ENCODE measurements around the gene ZNF514.
"Not testable (repeated sequence)": the region's sequence is repeated elsewhere in the genome, so short reads cannot be mapped to it uniquely, and the experiment has no call there.

The ZNF514 gene

GRCh38 chr2:95149397-95149984 lies 10.2 kb downstream of the ZNF514 start:
- Histone ChIP-seq H3K4me3 (no peak overlapping the region), H3K27ac (no peak overlapping the region)

- H3K4me3 ChIP-seq, result no peak overlapping the region
- no peak overlapping the region for H3K27ac ChIP-seq
Measured at GRCh38 chr2:95143838-95144237, 15.8 kb downstream of the ZNF514 start.

GRCh38 chr2:95138702-95139101 lies 20.9 kb downstream of the ZNF514 start:
- Histone ChIP-seq H3K4me3 (no peak overlapping the region), H3K27ac (no peak overlapping the region)

GRCh38 chr2:95122197-95122551 lies 37.5 kb downstream of the ZNF514 start:
- peak overlapping the region in 20 of 21 experiments; percentile 95 to 100 (median 98) for H3K27ac ChIP-seq
- peak overlapping the region; percentile 67 to 99 (median 90) for H3K4me3 ChIP-seq

DNA sequence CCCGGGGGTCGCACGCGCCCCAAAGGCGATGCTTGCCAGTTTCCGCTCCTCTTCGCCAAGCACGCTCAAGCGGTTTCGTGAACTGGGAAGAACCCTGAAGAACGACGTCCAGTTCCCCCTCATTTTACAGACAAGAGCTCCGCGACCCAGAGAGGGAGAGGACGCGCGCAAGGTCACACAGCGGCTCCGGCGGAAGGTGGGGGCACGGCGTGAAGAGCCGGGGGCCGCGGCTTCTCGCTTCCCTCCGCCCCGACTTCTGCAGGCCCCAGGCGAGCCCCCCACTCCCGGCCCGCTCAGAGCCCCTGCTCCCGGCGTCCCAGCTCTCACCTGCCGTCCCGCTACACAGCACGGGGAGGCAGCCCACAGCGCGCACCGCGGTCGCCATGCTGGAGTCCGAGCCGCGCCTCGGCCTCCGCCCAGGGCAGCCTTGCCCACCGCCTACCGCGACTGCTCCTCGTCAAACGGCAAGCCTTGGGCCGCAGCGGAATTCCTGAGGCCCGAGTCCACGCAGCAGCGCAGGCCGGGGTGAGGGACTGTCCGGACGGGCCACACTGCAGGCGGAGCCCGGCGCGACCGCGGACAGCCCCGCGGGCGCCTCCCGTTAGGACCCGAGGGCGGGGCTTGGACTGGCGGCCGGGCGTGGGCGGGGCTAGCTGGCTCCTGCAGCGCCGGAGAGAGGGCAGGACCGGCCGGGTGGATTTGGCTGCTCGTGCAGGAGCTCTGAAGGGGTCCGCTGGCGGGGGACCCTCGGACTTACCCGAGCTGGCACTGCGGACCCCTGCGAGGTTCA lies 38.0 kb downstream of the ZNF514 start, which contains the start of gene MRPS5:
Gene MRPS5, minus strand, starts transcription at position 402 of the 790 bp plus-strand sequence. Its CDS starts 17 bp downstream, at position 385.
- H3K4me3 ChIP-seq, result peak within 1 kb of the TSS; percentile 67 to 99 (median 90)

DNA sequence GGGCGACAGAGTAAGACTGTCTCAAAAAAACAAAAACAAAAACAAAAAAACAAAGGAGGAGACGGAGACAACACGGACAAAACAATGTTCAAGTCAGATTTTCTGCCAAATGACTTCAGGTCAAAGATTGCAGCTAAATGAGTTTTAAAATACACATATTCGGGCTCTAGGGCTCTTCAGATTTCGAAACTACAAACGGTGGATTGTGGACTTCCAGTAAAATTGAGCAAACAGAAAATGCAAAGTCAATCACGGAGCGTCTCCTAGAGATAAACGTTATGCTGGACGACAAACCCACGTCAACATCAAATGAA lies 38.6 kb downstream of the ZNF514 start:
- peak overlapping the region; percentile 81 to 100 (median 98) for H3K27ac ChIP-seq
- peak overlapping the region; percentile 67 to 99 (median 90) for H3K4me3 ChIP-seq

More for the DNA sequence above, 38.0 kb downstream of the ZNF514 start, which contains the start of gene MRPS5:
- peak within 1 kb of the TSS; percentile 81 to 100 (median 98) for H3K27ac ChIP-seq

DNA sequence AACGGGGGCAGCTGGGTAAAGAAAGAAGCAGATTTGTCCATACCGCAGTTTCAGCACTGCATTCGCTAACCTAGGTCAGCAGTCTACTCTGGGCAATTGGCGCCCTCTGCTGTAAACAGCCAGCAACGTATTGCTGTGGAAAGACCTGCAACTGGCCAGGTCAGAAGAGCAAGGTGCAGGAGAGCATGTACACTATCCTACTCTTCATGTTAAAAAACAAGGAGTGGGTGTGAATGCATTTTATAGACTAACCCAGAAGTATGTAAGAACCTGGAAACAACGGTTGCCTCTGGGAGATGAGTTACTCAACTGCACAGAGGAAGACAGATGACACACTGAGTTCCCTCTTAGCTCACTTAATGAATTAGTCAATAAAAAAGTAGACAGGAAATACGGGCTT lies 44.2 kb downstream of the ZNF514 start:
- Histone ChIP-seq H3K4me3 (no peak overlapping the region), H3K27ac (no peak overlapping the region)

DNA sequence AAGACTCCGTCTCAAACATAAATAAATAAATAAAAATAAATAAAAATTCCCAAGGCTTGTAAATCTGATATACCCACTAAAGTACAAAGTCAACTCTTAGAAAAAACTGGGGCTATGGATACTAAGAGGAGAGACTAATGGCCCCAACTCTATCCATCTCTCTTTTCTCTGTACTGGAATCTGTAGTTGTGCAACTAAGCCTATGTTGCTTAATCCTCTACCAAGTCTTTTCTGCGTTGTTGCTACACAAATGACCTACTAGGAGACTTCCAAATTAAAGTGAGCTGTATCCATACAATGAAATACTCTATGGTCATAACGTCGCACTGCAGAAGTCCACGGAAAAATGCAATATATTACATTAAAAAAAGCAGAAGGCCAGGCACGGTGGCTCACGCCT lies 46.2 kb downstream of the ZNF514 start:
- Histone ChIP-seq H3K4me3 (no peak overlapping the region), H3K27ac (no peak overlapping the region)

- H3K27ac ChIP-seq, result no peak overlapping the region
Measured at GRCh38 chr2:95110395-95110794, 49.3 kb downstream of the ZNF514 start.

DNA sequence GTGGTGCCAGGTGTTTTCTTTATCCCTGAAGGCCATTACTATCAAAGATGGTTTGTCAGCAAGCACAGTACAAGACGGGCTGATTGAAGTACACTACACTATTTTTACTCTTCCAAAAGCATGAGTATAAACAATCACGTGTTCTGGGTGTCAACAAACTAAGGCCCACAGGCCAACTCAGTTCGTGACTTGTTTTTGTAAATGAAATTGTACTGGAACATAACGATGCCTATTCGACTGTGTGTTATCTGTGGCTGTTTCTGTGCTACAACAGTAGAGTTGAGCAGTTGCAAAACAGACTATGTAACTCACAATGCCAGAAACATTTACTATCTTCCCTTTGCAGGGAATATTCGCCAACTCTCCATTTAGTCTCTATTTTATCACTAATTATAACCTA lies 50.4 kb downstream of the ZNF514 start:
- Histone ChIP-seq H3K27ac (no peak overlapping the region), H3K4me3 (no peak overlapping the region)

More at GRCh38 chr2:95110395-95110794, 49.3 kb downstream of the ZNF514 start:
- H3K4me3 ChIP-seq, result no peak overlapping the region

- no peak overlapping the region for H3K4me3 ChIP-seq
- no peak overlapping the region for H3K27ac ChIP-seq
Measured at GRCh38 chr2:95106081-95106480, 53.6 kb downstream of the ZNF514 start.

- H3K27ac ChIP-seq, result no peak overlapping the region
- no peak overlapping the region for H3K4me3 ChIP-seq
Measured at GRCh38 chr2:95104606-95105005, 55.0 kb downstream of the ZNF514 start.

GRCh38 chr2:95099910-95100309 lies 59.7 kb downstream of the ZNF514 start:
- Histone ChIP-seq H3K4me3 (no peak overlapping the region), H3K27ac (no peak overlapping the region)

- not testable (repeated sequence) for H3K4me3 ChIP-seq, H3K27ac ChIP-seq
Measured at GRCh38 chr2:95098273-95098672, 61.4 kb downstream of the ZNF514 start.
